GM18907 (cell line): ENCODE data around the gene TXNDC16.
"Not testable (repeated sequence)": the region's sequence is repeated elsewhere in the genome, so short reads cannot be mapped to it uniquely, and the experiment has no call there.

ENCODE experiments used
- ATAC-seq: cut with Tn5 transposase; IDR thresholded peaks from one replicate; pipeline ENCODE4 v1.9.1; 2021; ENCODE audit warnings: mild to moderate bottlenecking, moderate library complexity; ENCODE audit not compliant: unreplicated experiment

TXNDC16 gene

GRCh38 chr14:52538623-52539022, 13.7 kb downstream of the TXNDC16 start:
- ATAC-seq, result no peak

- no peak for ATAC-seq
Observed at GRCh38 chr14:52536269-52536668, 16.0 kb downstream of the TXNDC16 start.

- ATAC-seq, result no peak
Observed at GRCh38 chr14:52531481-52531880, 20.8 kb downstream of the TXNDC16 start.

GRCh38 chr14:52527052-52527451, 25.3 kb downstream of the TXNDC16 start:
- ATAC-seq, result no peak

- ATAC-seq, result no peak
Observed at GRCh38 chr14:52522581-52523345, 29.5 kb downstream of the TXNDC16 start.

GRCh38 chr14:52522033-52522432, 30.3 kb downstream of the TXNDC16 start:
- no peak for ATAC-seq

GRCh38 chr14:52514046-52514811, 38.1 kb downstream of the TXNDC16 start:
- ATAC-seq, result no peak

- no peak for ATAC-seq
Observed at GRCh38 chr14:52513249-52513648, 39.1 kb downstream of the TXNDC16 start.

GRCh38 chr14:52494444-52494843, 57.9 kb downstream of the TXNDC16 start:
- no peak for ATAC-seq

- ATAC-seq, result no peak
Observed at GRCh38 chr14:52485350-52485960, 66.8 kb downstream of the TXNDC16 start.

- no peak for ATAC-seq
Observed at GRCh38 chr14:52481864-52482263, 70.4 kb downstream of the TXNDC16 start.

GRCh38 chr14:52473557-52473956, 78.7 kb downstream of the TXNDC16 start:
- no peak for ATAC-seq

GRCh38 chr14:52472728-52473127, 79.6 kb downstream of the TXNDC16 start:
- ATAC-seq, result no peak

- ATAC-seq, result not testable (repeated sequence)
Observed at GRCh38 chr14:52472251-52472650, 80.1 kb downstream of the TXNDC16 start.

GRCh38 chr14:52467515-52468266, 84.6 kb downstream of the TXNDC16 start:
- ATAC-seq, result no peak

- ATAC-seq, result no peak
Observed at GRCh38 chr14:52464175-52464574, 88.1 kb downstream of the TXNDC16 start.

- ATAC-seq, result no peak
Observed at GRCh38 chr14:52463375-52463774, 88.9 kb downstream of the TXNDC16 start.

- no peak for ATAC-seq
Observed at GRCh38 chr14:52461721-52462120, 90.6 kb downstream of the TXNDC16 start.

- no peak for ATAC-seq
Observed at GRCh38 chr14:52458721-52459085, 93.6 kb downstream of the TXNDC16 start.

- ATAC-seq, result no peak
Observed at GRCh38 chr14:52457411-52457810, 94.9 kb downstream of the TXNDC16 start.
